ENCODE results near the gene UTP25.

The UTP25 gene

DNA sequence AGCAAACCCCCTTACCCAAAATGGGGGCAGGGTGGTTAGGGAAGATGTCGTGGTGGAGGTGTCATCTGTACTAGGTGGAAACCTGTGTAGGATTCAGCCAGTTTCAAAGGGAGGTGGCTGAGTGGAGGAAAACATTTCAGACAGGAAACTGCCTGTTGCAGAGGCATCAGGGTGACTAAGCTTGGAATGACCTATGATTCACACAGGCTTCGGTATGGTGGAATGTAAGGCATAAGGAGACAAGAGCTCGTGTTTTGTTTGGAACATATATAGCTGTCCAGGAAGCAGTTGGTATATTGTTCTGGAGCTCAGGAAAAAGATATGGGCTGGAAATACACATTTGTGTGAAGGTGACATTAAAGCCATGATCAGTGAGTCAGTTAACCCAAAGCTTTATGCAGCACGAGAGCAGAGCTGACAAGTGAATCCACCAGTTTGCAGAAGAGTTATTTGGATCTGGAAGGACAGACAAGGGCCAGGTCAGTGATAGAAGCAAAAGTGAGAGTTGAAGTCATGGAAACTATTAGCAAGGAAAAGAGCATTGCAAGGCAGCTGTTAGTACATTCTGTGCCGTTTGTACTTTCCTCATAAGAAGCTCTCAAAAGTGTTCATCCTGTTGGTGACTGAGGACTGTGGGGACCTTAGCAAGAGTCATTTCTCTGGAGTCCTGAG is 12.2 kb downstream of the UTP25 start:
- DNase-seq (ENCODE audit: low read depth in 2 of 2), result no peak

GRCh38 chr1:209840611-209841010 is 12.8 kb downstream of the UTP25 start:
- DNase-seq (ENCODE audit: low read depth in 2 of 2), result no peak

- no peak for DNase-seq (ENCODE audit: low read depth in 2 of 2)
These were observed 17.1 kb downstream of the UTP25 start for GRCh38 chr1:209844695-209845407.

- DNase-seq (ENCODE audit: low read depth in 2 of 2), result no peak
These were observed 17.6 kb downstream of the UTP25 start for GRCh38 chr1:209845408-209845725.

- no peak for DNase-seq (ENCODE audit: low read depth in 2 of 2)
These were observed 21.6 kb downstream of the UTP25 start for GRCh38 chr1:209849388-209849787.

DNA sequence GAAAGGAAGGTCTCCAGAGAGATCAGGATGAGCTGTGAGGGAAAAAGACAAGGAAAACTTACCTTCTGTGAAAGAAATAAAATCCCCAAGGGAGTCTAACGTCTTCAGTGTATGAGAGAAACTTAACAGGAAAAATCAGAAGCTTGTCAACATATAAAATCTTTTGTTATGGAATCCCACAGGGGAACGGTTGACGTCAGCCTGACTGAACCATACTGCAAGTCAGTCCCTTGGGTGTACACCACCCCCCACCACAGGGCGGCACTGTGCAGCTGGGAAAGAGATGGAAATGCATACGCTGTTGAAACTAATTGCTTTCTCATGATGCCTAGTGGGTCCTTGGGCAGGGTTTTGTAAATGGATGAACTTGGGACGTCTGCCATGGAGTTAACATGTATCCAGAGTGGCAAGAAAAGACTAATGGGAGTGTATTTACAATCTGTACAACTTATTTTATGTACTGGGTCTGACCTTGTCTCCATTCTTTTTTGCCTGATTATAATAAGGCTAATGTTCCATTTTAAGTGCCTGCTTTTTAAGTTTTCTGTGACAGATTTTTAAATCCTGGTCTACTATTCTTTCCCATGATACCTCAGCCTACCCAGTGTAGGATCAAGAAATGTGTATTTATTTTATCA is 22.7 kb downstream of the UTP25 start:
- DNase-seq (ENCODE audit: low read depth in 2 of 2), result peak; percentile 9 to 41

DNA sequence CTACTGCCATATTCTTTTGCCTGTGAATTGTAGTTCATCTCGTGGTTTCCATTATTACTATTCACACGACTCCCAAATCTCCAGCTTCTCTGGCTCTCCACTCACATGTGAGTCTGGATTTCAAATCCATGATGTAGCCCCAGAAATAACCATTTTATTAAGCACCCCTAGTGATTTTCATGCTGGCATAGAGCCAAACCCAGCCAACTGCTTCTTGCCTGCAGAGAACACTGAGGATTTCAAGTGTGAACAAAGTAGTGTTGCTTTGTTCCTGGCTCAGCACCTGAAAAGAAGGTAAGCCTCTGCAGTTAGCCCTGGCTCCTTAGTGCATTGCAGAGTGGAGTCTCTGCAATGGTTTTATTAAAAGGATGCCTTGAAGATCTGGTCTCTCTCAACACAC is 25.9 kb downstream of the UTP25 start:
- no peak for DNase-seq (ENCODE audit: low read depth in 2 of 2)

- DNase-seq (ENCODE audit: low read depth in 2 of 2), result no peak
These were observed 26.4 kb downstream of the UTP25 start for GRCh38 chr1:209854196-209854595.

DNA sequence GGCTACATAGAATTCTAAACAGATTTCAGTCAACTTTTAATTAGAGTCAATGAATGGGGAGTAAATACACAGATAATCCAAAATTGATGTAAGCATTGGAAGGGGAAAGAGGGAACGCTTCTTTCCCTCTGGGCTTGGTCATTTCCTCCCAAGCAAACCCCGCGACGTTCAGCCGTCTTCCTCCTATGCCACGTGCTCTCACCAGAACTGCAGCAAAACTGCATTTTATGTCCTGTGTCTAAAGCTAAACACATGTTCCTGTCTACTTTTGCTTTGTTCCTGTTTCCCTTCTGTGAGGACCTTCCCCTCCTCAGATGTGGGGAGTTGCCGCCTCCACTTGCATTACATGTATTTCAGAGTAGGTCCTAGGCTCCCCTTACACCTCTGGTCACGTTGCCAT is 27.2 kb downstream of the UTP25 start:
- no peak for DNase-seq (ENCODE audit: low read depth in 2 of 2)

DNA sequence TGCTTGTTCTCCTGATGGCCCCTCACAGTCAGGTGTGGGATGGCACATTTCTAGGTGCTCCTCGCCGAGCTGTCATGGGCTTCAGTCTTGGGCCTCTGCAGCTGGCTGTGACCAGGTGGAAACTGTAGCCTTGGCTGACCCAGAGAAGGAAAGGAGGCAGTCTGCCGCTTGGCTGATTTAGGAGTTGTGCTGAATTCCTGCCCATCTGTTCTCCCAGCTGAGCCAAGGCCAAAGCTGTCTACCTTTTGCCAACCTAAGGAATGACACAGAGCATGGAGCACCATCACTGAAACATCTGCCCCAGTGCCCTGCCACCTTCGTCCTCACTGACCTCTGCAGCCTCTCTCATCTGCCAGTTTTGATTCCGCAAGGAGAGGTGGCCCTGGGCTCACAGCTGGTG is 27.9 kb downstream of the UTP25 start:
- no peak for DNase-seq (ENCODE audit: low read depth in 2 of 2)

- no peak for DNase-seq (ENCODE audit: low read depth in 2 of 2)
These were observed 30.9 kb downstream of the UTP25 start for GRCh38 chr1:209858561-209859103.

DNA sequence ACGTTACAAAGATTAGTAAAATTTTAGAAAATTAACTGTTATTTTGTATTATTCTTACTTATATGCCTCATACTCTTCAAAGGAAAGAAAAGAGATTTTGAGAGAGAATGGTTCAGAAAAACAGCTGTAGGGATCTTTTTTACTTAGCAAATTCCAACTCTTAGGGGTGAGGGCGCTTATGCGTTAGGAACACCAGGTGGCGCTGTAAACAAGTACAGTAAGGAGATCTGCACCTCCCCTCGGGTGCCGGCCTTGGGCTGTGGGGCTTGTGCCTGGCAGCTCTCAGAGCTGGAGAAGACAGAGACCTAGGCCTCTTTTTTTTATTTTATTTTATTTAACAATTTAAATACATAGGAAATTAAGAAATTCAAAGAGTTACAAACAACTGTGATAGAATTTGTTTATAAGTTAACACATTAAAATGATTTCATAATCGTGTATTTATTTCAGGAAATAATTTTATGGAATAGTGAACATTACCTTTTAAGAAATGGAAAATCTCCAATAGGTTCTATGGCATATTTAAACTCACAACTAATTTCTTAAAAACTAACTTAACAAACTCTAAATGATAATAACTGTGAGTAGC is 32.6 kb downstream of the UTP25 start:
- DNase-seq (ENCODE audit: low read depth in 2 of 2), result peak; percentile 61 to 72

- no peak for DNase-seq (ENCODE audit: low read depth in 2 of 2)
These were observed 33.5 kb downstream of the UTP25 start for GRCh38 chr1:209861242-209861641.

GRCh38 chr1:209862391-209863356 is 34.9 kb downstream of the UTP25 start:
- DNase-seq (ENCODE audit: low read depth in 2 of 2), result no peak

- no peak for DNase-seq (ENCODE audit: low read depth in 2 of 2)
These were observed 36.2 kb downstream of the UTP25 start for GRCh38 chr1:209863766-209864485.

GRCh38 chr1:209866201-209866600 is 38.4 kb downstream of the UTP25 start:
- no peak for DNase-seq (ENCODE audit: low read depth in 2 of 2)

- DNase-seq (ENCODE audit: low read depth in 2 of 2), result no peak
These were observed 41.7 kb downstream of the UTP25 start for GRCh38 chr1:209869291-209870149.

GRCh38 chr1:209870151-209870831 is 42.5 kb downstream of the UTP25 start:
- no peak for DNase-seq (ENCODE audit: low read depth in 2 of 2)

GRCh38 chr1:209871006-209871405 is 43.2 kb downstream of the UTP25 start:
- no peak for DNase-seq (ENCODE audit: low read depth in 2 of 2)

Data from stimulated activated CD4-positive, alpha-beta T cell treated with anti-CD3 and anti-CD28 coated beads, Interleukin-15, amount 100 ng/mL, for 48 hours (primary cell).